NCI-H2171 treated with DMSO at 0.1 percent for 48 hours (cell line): ENCODE results near the gene KIAA1549.
A peak's percentile ranks its signal among the peaks of the same experiment; 100 is the strongest.

ENCODE experiments used
- DNase-seq: peaks from one replicate; lab custom pipeline; 2025; lab: John Stamatoyannopoulos, UW

KIAA1549 gene

GRCh38 chr7:138852469-138852868, 128.7 kb downstream of the KIAA1549 start:
- no peak for DNase-seq

DNA sequence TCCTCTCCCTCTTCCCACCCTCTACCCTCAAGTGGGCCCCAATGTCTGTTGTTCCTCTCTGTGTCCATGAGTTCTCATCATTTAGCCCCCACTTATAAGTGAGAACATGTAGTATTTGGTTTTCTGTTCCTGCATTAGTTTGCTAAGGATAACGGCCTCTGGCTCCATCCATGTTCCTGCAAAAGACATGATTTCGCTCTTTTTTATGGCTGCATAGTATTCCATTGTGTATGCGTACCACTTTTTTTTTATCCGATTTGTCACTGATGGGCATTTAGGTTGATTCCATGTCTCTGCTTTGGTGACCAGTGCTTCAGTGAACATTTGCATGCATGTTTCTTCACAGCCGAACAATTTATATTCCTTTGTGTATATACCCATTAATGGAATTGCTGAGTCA, 131.5 kb downstream of the KIAA1549 start:
- no peak for DNase-seq

GRCh38 chr7:138848056-138848980, 132.9 kb downstream of the KIAA1549 start:
- peak; percentile 80 for DNase-seq

GRCh38 chr7:138845711-138846110, 135.5 kb downstream of the KIAA1549 start:
- no peak for DNase-seq

DNA sequence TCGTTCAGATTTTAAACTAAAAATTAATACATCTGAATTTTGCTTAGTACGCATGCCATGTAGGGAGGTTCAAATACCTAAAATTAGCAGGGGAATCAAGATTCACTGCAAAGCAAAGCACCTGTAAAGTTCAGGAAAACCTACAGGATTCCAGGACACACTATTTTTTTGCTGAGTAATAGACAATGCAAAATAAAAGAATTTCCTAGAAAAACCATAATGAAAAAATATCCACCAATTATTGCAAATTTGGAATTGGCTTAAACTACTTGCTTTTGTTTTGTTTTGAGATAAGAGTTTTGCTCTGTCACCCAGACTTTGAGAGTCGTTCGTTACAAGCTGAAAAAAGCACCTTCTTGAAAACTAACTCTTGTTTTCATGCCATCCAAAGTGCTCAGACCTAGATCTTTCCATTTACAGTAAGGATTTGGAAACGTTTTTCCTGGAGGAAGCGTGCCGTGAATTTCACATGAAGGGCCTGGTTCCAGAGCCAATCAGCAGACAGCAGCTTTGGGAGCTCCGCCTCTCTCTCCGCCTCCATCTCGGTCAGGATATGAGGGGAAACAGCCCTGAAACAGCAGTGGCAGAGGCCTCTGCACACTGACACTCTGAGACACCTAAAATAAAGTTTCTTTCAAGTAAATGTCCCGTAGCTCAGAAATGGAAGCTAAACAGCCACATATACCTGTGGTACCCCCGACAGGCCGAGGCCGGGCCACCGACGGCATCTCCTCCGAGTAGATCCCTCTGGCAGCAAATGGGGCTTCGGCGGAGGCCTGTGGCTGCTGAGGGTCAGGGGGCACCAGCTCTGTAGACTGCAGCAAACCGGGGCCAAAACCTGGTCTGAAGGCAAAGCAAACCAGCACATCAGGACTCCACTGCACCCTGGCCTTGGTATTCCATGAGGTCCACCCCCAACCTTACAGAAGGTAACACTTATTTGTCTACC, 137.3 kb downstream of the KIAA1549 start:
- no peak for DNase-seq

DNA sequence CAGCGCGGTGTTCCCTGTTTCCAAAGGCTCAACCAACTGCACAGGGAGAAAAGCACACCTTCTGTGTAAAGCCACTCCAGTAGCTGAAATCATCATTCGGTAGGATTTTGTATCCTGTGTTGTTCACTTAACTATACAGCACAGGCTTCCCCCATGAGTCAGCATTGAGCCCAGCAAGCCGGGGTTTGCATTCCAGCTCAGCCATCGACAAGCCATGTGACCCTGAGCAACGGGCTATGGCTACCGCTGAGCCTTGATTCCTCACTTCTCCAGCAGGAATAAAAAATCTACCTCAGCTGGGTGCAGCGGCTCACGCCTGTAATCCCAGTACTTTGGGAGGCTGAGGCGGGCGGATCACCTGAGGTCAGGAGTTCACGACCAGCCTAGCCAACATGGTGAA, 139.1 kb downstream of the KIAA1549 start:
- no peak for DNase-seq

DNA sequence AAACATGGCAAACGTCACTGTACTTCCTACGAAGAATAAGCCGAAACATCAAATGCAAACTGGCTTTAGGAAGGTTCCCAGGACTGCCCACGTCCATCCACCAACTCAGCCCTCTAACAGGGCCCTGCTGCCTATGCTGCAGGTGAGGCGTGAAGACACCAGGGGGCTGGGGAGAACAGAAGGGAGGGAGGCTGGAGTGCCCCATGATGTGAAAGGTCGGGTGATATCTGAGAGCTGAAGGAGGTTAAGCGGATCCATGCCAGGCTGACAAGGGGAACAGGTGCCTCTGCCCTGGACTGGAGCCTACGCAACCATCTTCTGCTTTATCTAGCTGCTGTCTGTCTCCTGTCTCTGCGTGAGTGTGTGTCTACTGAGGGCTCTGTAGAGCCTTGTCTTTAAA, 143.0 kb downstream of the KIAA1549 start:
- DNase-seq, result no peak

GRCh38 chr7:138837627-138838026, 143.6 kb downstream of the KIAA1549 start:
- DNase-seq, result no peak

DNA sequence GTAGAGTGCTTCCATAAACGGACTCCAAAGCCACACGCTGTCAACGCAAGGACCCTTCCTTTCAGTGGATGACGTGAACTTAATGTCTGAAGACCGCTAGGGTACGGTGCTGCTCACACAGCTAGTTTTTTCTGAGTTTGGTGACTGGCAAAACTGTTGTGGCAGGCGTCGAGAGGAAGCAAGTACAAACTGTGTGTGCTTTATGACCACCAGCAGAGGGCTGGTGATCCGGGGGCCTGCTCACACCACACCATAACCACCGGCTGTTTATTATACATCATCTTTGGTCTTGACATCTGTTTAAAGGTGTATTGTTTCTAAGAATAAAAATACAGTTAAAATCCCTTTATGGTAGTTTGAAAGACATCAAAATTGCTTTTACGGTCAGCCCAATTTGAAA, 146.1 kb downstream of the KIAA1549 start:
- DNase-seq, result no peak

- DNase-seq, result no peak
Observed at GRCh38 chr7:138834583-138834982, 146.6 kb downstream of the KIAA1549 start.

- DNase-seq, result no peak
Observed at GRCh38 chr7:138833596-138833995, 147.6 kb downstream of the KIAA1549 start.

- no peak for DNase-seq
Observed at GRCh38 chr7:138832966-138833365, 148.2 kb downstream of the KIAA1549 start.

DNA sequence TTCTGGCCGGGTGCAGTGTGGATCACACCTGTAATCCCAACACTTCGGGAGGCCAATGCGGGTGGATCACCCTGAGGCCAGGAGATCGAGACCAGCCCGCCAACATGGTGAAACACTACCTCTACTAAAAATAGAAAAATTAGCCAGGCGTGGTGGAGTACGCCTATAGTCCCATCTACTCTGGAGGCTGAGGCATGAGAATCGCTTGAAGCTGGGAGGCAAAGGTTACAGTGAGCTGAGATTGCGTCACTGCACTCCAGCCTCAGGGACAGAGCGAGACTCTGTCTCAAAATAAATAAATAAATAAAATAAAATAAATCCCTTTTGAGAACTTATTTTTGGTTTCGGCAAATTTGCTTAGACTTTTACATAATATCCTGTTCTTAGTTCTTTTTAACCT, 151.9 kb downstream of the KIAA1549 start:
- no peak for DNase-seq

GRCh38 chr7:138828302-138828701, 152.9 kb downstream of the KIAA1549 start:
- DNase-seq, result no peak

- no peak for DNase-seq
Observed at GRCh38 chr7:138825049-138825721, 156.0 kb downstream of the KIAA1549 start.

DNA sequence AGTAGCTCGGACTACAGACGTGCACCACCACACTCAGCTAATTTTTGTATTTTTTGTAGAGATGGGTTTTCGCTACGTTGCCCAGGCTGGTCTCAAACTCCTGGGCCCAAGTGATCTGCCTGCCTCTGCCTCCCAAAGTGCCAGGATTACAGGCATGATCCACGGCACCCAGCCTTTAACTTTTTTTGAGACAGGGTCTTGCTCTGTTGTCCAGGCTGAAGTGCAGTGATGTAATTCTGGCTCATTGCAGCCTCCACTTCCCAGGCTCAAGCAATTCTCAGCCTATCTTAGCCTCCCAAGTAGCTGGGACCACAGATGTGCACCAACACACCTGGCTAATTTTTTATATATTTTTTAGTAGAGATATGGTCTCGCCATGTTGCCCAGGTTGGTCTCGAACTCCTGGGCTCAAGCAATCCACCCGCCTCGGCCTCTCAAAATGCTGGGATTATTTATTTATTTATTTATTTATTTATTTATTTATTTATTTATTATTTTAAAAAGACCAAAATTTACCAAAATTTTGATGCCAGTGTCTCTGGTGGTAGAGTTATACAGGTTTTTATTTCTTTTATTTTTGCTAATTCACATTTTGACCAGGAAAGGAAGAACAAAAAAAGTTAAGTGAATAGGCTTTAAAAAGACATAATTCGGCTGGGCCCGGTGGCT, 158.2 kb downstream of the KIAA1549 start:
- no peak for DNase-seq

DNA sequence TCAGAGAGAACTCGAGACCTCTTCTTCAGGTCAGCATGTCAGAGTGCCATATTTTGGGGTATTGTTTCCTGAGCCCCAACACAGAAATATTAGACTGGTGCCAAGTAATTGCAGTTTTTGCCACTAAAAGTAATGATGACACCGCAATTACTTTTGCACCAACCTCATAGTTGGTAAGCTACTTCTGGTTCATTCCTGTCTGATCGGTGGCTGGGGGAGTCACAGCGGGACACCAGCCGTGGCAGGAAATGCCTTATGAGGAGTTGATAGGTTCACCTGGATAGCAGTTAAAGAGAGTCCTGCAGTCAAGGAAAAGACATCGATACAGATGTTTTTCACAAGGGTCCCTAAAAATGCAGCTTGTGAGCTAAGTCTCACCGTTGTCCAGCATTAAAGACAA, 159.3 kb downstream of the KIAA1549 start:
- DNase-seq, result no peak

DNA sequence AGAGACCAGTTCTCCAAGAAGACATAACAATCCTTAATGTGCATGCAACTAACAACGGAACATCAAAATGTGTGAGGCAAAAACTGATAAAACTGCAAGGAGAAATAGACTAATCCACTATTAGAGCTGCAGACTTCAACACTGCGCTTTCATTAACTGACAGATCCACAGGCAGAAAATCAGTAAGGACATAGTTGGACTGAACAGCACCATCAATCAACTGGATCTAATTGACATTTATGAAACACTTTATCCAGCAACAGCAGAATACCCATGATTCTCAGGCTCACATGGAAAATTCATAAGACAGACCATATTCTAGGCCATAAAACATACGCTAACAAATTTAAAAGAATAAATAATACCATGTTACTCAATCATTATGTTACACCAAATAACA, 161.6 kb downstream of the KIAA1549 start:
- no peak for DNase-seq

- no peak for DNase-seq
Observed at GRCh38 chr7:138816650-138817049, 164.5 kb downstream of the KIAA1549 start.

- no peak for DNase-seq
Observed at GRCh38 chr7:138814816-138815332, 166.3 kb downstream of the KIAA1549 start.

DNA sequence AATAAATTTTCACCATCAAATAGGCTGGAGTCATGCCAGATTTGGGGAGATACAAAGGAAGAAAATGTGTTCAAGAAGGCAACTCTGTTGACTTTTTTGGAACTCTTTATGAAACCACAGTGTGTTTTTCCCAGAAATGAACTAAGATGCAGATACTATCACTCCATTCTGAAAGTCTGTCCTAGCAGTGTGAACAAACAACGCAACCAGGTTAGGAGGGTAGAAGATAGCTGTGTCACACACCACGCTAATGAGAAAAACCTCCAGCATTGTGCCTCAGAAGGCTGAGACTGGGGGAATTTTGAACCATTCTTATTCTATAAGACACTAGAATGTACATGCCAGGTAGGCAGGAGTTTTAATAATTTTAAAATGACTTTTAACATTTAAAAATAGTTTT, 167.2 kb downstream of the KIAA1549 start:
- no peak for DNase-seq
